NCI-H2196 treated with DMSO at 0.1 percent for 48 hours (cell line): Measurements from ENCODE around the gene IGSF9B.
"Not testable (repeated sequence)": the region's sequence is repeated elsewhere in the genome, so short reads cannot be mapped to it uniquely, and the experiment has no call there.

Experiments used
- DNase-seq: peaks from one replicate; lab custom pipeline; 2025; ENCODE audit not compliant: unreplicated experiment; lab: John Stamatoyannopoulos, UW

The IGSF9B gene, protein sequence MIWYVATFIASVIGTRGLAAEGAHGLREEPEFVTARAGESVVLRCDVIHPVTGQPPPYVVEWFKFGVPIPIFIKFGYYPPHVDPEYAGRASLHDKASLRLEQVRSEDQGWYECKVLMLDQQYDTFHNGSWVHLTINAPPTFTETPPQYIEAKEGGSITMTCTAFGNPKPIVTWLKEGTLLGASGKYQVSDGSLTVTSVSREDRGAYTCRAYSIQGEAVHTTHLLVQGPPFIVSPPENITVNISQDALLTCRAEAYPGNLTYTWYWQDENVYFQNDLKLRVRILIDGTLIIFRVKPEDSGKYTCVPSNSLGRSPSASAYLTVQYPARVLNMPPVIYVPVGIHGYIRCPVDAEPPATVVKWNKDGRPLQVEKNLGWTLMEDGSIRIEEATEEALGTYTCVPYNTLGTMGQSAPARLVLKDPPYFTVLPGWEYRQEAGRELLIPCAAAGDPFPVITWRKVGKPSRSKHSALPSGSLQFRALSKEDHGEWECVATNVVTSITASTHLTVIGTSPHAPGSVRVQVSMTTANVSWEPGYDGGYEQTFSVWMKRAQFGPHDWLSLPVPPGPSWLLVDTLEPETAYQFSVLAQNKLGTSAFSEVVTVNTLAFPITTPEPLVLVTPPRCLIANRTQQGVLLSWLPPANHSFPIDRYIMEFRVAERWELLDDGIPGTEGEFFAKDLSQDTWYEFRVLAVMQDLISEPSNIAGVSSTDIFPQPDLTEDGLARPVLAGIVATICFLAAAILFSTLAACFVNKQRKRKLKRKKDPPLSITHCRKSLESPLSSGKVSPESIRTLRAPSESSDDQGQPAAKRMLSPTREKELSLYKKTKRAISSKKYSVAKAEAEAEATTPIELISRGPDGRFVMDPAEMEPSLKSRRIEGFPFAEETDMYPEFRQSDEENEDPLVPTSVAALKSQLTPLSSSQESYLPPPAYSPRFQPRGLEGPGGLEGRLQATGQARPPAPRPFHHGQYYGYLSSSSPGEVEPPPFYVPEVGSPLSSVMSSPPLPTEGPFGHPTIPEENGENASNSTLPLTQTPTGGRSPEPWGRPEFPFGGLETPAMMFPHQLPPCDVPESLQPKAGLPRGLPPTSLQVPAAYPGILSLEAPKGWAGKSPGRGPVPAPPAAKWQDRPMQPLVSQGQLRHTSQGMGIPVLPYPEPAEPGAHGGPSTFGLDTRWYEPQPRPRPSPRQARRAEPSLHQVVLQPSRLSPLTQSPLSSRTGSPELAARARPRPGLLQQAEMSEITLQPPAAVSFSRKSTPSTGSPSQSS (N-terminal part only)

DNA sequence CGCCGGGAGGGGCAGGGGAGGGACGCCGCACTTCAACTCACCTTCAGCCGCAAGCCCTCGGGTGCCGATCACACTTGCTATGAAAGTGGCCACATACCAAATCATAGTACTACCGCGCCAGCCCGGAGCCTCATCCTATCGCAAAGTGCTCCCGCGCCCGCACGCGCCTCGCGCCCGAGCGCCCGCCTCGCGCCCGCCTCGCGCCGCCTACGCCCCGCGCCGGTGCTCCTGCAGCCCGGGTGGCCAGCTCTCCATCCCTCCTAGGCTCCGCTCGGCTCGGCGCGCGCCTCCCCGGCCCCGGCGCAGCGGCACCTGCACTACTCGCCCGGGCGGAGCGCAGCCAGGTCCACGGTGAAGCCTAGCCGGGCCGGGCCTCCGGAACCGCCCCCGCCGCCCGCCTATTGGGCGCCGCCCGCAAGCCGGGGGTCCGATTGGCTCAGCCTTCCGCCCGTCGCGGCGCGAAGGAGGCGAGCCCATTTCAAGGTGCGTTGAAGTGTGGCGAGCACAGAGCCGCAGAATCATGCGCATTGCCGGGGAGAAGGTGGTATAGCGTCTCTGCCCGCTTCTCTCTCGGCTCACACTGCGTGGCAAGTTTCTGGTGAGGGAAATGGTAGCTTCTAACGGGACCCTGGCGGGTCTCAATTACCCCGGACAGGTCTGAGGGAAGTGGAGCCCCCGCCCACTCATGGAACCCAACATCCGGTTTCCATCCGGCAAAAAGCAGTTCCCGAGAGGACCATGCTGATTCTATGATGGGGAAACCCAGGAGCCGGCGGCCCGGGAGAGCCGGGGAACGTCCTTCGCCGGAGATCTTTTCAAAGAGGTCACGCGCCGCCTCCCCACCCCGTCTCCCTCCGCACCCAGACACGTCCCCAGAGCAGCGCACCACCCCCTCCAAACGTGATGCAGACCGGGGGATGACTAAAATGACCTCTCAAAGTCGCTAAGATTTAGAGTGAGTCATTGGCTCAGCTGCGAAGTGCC lies at the start of gene IGSF9B:
TSS of gene IGSF9B (minus strand) at position 319 of the 984 bp plus-strand sequence. CDS start at position 105, 214 bp downstream.
- peak; percentile 79 for DNase-seq

DNA sequence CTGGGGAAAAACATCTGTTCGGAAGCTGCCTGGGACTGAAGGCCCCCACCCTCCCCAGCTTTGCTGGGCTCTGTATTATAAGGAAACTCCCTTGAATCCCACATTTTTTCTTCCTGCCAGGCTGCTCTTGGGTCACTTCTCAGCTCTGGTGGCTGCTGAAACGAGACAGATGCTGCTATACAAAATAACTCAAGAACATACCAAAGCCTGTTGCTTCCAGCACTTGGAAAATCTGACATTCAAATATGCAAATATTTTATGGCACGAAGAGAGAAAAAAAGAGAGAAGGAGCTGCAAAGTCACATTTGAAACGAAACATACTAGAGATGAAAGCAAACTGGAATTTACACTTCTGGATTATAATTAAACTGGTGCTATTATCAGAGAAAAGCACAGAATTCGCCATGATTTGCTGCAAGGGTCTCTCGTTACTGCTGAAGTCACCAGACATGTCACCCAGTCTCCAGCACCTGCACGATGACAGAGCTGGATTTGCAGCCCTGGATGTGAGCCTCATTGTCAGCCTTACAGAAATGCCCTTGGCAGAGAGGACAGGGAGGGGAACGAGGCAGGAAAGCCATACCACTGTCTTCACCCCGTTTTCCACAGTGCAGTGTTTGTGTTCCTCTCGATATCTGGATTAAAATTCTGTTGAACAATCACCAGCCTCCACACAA lies 47.9 kb upstream of the IGSF9B start:
- DNase-seq: no peak

DNA sequence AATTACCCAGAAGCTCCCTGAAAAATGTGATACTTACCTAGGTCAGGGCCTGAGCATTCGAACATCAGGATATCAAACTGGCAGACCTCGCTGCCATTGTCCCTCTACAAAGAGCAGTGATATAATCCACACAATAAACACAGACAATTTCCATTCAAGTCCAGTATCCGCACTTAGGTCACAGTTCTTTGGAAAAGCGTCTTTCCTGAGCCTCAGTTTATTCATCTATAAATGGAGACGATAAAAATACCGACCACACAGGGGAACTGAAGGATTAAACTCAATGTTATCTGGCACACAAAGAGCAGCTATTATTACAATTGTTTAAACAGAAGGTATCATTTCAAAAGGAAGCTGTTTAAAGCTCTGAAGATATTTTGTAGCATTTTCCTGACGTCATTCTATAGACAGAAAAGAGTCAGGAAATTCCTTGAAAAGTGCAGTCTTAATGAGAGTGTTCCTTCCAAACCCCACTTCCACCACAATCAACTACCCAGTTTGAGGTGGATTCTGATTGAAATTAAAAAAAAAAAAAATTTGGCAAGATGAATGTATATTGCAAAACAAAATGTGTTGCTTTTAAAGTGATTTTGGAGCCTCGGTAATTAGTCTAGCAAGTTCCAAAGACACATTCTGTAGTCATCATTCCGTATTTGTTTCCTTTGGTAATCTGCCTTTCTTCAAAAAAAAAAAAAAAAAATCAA lies 47.2 kb upstream of the IGSF9B start:
- DNase-seq: no peak

DNA sequence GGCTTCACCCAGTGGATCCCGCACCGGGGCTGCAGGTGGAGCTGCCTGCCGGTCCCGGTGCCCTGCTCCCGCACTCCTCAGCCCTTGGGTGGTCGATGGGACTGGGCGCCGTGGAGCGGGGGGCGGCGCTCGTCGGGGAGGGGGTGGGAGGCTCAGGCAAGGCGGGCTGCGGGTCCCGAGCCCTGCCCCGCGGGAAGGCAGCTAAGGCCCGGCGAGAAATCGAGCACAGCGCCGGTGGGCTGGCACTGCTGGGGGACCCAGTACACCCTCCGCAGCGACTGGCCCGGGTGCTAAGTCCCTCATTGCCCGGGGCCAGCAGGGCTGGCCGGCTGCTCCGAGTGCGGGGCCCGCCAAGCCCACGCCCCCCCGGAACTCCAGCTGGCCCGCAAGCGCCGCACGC lies 46.1 kb upstream of the IGSF9B start:
- not testable (repeated sequence) for DNase-seq

DNA sequence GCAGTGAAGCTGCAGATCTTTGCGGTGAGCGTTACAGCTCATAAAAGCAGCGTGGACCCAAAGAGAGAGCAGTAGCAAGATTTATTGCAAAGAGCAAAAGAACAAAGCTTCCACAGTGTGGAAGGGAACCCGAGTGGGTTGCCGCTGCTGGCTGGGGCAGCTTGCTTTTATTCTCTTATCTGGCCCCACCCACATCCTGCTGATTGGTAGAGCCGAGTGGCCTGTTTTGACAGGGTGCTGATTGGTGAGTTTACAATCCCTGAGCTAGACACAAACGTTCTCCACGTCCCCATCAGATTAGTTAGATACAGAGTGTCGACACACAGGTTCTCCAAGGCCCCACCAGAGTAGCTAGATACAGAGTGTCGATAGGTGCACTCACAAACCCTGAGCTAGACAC lies 45.6 kb upstream of the IGSF9B start:
- DNase-seq: not testable (repeated sequence)

DNA sequence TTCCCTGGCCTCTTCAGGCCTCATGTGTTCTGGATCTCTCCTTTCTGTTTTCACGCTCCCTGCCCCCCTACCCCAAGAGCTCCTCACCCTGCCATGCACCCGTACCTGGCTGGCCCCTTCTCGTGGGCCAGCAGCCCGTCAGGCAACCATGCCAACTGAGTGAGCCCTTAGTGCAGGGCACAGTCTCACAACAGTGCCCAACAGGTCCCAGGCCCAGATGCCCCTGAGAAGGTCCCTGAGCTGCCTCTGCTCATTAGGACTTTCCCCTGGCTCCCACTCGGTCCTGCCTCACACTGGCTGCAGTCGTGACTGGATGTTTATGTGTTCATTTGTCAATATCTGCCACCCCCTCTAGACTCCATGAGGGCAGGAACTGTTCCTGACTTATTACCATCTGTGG lies 44.8 kb upstream of the IGSF9B start:
- DNase-seq: no peak

DNA sequence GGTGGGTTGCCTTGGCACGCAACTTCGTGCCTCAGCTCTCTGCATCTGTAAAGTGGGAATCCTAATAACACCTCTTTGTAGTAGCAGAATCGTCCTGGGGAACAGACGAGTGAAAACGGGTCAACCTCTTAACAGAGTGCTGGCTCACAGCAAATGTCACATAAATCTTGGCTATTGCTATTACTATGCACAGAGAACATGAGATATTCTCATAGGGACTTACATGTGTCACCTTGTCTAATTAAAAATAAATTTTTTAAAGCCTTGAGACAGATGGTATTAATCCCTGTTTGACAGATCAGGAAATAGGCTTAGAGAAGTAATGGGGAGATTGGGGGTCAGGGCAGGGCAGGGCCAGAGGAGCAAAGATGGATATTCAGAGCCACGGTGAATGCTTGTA lies 44.3 kb upstream of the IGSF9B start:
- no peak for DNase-seq

DNA sequence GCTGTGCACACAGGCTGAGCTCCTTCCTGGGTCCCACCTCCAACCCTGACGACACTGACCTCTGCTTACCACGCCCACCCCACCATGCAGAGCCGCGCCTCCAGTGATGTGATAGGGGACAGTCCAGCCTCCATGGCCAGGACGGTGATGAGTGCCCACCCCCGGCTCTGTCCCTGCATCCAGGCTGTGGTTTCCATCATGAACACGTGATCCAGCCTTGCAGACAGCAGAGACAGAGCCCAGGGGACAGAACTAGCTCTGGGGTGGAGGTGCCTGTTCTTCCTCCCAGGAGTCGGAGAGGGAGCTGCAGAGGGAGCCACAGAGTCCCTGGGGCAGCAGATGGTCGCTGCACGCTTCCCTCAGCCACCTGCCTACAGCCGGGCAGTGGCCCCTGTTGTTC lies 42.6 kb upstream of the IGSF9B start:
- DNase-seq: no peak

DNA sequence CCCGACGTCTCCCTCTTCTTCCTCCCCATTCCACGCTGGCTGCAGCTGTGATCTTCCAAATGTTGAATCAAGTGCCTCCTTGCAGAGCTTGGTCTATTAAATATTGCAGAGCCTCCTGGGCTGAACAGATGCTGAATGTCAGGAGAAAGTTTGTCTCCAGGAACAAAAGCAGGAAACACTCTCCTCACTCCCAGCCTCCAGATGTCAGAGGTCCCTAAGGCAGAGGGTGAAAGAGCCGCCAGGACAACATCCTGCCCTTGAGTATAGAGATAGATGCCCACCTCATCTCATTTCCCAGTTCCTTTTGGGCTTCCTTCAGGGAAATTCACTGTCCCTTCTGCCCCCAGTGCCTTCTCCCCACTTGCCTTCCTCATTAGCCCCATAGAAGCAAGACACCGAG lies 40.8 kb upstream of the IGSF9B start:
- DNase-seq: no peak

DNA sequence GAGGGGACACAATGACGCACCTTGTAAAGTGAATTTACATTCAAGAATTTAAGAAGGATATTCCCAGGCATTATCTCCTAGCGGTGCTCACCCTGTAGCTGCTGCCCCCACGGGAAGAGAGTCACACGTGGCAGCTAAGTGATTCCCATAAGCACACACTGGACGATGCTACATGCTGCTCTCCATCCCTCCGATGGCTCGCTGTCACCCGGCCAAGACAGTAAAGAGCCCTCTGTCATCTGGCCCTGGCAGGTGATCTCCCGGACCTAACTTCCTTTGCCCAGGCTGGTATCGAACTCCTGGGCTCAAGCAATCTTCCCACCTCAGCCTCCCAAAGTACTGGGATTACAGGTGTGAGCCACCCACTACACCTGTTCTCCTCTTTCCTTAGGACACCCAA lies 39.9 kb upstream of the IGSF9B start:
- no peak for DNase-seq

DNA sequence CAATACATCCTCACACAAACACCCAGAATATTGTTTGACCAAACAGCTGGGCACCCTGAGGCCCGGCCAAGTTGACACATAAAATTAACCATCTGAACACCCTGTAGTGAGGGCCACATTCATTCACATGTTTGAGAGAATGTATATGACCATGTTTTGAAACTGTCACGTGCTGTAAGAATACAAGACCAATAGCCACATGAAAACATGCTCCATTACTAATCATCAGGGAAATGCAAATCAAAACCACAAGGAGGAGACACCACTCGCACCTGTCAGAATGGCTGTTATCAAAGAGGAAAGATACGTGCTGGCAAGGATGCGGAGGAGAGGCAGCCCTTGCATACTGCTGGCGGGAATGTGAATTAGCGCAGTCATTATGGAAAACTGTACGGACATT lies 38.3 kb upstream of the IGSF9B start:
- no peak for DNase-seq

DNA sequence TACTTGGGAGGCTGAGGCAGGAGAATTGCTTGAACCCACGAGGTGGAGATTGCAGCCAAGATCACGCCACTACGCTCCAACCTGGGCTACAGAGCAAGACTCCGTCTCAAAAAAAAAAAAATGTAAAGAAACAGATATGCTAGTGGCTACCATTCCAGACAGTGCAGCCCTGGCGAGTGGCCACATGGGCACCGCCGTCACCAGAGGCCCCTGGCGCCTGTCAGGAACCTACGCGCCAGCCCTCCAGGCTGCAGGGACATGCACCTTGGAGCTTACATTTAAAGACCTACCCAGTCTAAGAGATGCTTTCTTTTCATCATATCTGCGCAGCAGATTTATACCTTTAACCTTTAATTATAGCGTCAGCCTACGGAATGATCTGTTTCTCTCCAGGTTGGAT lies 37.2 kb upstream of the IGSF9B start:
- DNase-seq: no peak

DNA sequence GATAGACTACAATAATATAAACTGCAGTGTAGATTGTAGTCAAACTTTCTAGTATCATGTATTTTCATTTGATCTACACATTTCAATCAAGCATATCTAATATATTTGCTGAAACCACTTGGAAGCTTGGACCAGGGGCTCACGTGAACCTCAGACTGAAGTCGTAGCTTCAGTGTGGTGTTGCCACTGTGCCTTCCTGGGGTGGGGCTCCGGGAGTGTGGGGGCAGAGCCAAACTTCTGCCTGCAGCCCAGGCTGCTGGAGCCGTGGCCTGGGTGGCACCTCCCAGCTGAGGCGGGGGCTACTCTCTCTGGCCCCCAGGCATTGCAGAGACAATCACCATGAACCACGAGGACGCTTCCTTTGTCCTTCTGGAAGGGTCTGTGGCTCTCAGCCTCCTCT lies 36.3 kb upstream of the IGSF9B start:
- DNase-seq: no peak

DNA sequence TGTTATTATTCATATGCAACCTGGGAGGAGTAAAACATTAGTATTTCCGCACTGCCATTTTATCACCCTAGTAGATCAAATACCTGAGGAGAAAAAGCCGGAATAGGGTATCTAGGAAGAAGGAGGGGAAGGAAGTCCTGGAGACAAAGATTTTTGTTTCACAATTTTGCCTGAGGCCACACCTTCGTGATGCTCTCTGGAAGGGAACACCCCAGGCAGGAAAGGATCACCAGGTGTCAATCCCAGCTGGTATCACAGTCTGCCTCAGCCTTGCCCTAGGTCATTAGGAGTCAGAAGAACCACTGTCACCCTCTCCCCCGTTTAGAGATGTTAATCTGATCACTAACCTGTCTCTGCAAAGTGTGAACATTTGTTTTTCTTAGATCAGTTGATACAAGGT lies 35.4 kb upstream of the IGSF9B start:
- no peak for DNase-seq

DNA sequence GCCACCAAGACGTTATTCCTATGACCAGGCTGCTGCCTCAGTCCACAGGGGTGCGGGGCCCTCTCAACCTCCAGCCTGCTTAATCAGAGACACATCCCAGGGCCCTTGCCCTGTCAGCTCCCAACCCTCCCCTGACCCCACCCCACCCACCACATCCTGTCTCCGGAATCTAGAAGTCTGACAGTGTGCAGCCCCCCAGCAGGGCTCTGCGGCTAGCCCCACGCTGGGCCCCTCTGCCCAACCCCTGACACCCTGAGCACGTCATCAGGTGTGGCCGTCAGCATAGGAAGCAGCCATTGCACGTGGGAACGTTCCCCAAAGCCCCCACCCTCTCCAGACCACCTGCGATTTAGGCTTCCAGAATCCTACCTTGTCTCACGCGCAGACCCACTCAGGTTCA lies 34.3 kb upstream of the IGSF9B start:
- no peak for DNase-seq

DNA sequence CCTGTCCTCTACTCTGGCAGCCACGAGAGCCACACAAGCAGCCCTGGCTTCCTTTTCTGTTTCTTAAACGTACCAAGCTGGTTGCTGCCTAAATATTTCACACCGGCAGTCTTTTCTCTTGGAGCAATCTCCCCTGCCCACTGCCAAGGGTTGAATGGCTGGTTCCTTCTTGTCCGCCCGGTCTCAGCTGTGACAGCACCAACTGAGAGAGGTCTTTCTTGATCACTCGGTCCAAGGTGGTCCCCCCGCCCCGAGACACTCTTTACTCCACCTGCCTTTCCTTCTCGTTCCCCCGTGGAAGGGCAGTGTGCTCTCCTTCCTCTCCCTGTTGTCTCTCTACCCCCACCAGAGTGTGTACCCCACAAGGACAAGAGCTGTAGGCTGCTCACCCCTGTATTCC lies 33.7 kb upstream of the IGSF9B start:
- no peak for DNase-seq

DNA sequence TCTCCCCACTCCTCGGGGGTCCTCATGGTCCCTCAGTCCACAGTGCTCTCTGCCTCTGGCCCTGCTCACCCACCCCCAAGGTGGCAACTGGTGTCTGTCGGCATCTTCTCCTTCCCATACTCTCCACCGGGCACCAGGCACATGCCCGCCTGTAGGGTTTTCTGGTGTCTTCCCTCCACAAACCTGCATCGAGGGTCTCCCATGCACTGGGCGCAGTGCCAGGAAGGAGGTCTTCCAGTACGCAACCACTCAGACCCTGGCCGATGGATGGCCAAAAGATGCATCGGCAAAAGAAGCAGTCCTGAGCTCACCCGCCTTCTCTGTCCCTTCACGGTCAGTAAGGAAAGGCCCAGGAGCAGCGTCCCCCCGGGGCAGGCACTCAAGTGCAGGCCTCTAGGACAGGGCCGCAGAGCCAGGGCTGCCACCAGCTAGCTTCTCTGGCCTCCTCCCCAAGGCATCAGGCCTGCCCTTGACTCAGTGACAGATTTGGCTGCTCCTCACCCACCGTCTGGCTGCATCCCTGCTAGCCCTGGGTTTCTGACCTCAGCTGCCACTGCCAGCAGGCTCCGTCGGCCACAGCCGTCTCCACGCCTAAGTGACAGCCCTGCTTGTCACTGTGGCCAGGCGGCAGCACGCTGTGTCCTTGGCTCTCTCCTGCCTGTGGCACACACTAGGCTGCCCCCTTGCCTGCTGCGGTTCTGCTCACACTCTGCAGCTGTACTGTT lies 32.1 kb upstream of the IGSF9B start:
- DNase-seq: no peak

DNA sequence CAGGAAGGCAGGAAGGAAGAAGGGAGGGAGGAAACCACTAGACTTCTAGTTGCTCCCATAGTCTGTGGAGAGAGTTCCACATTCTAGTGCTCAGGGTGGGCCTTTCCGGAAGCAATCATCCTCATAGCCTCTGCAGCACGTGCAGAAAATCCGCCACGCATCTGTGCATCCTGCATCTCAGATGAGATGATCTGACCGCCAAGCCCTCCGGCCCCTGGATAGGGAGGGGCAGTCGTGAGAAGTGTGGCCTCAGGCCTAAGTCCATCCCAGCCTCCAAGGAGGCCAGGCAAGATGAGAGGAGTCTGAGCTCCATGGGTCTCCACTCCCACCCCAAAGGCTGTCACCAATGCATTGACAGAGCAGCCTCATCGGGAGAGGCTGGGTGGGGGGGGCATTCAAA lies 30.4 kb upstream of the IGSF9B start:
- DNase-seq: no peak
